SK-N-MC (cell line): ENCODE data around the gene CSF2.

Source experiments
- DNase-seq: peaks from one replicate; pipeline ENCODE4 v3.0.0-alpha.2; 2011; ENCODE audit warnings: low read depth, low spot score
- H3K27ac ChIP-seq: fragments of 200-600 bp; sonication (generic); 2 replicates; pipeline ENCODE4 v1.5.1; 2016; ENCODE audit warnings: mixed run types
- H3K36me3 ChIP-seq: fragments of 200-600 bp; sonication (generic); 2 replicates; pipeline ENCODE4 v1.6.1; 2017; ENCODE audit warnings: antibody characterized with exemption, low read length, mixed read lengths; ENCODE audit not compliant: insufficient read depth
- H3K4me3 ChIP-seq: fragments of 200-600 bp; sonication (generic); 2 replicates; pipeline ENCODE4 v1.5.1; 2016
- H3K9ac ChIP-seq: fragments of 200-600 bp; sonication (generic); 2 replicates; pipeline ENCODE4 v1.8.0; 2017; ENCODE audit warnings: mixed run types, mixed read lengths; ENCODE audit not compliant: insufficient read length
- H3K9me3 ChIP-seq: fragments of 200-600 bp; sonication (generic); 2 replicates; pipeline ENCODE4 v1.6.1; 2017; ENCODE audit warnings: low read depth, mild to moderate bottlenecking, antibody characterized with exemption, low read length, moderate library complexity, mixed read lengths
- EZH2 ChIP-seq: fragments of 200-600 bp; sonication (generic); IDR thresholded peaks from one replicate; pipeline ENCODE4 v1.6.1; 2017; ENCODE audit warnings: antibody characterized with exemption
- FOXP2 ChIP-seq: optimal IDR thresholded peaks from 2 replicates; pipeline ENCODE3; 2011; ENCODE audit warnings: mild to moderate bottlenecking, moderate library complexity; ENCODE audit not compliant: insufficient read depth; ENCODE audit errors: extremely low read length, control extremely low read depth
- POLR2AphosphoS5 ChIP-seq: IDR thresholded peaks from 2 replicates; pipeline ENCODE4 v1.6.1; 2012; ENCODE audit warnings: mild to moderate bottlenecking, low read depth, low read length, borderline replicate concordance

CSF2 gene

GRCh38 chr5:132070460-132071337 is 2.9 kb upstream of the CSF2 start:
- H3K36me3 ChIP-seq = no peaks in the 10 kb centered on the region
- H3K4me3 ChIP-seq = no peak overlapping the region
- H3K27ac ChIP-seq = no peak overlapping the region
- DNase-seq = no peak
- H3K9me3 ChIP-seq = no peaks in the 10 kb centered on the region
- no peak overlapping the region for H3K9ac ChIP-seq
- TF ChIP-seq EZH2 (no peak), FOXP2 (no peak), POLR2AphosphoS5 (no peak)

DNA sequence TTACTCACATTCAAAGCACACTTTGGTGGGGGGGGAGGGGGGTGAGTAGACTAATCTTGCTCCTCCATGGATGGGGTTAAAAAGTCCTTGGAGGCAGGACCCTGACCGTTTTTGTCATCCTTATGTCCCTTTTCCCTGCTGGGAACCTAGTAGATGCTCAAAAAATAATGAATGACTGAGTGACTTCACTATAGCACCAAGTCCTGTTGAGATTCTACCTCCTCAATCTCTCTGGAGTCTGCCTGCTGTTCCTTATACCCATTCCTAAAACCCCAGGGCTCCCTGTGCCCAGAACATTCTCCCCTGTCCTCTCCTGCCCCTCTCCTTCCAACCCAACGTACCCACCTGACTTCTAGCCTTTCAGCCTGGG is 2.3 kb upstream of the CSF2 start:
- Histone ChIP-seq H3K9ac (no peak overlapping the region), H3K4me3 (no peak overlapping the region), H3K36me3 (no peaks in the 10 kb centered on the region), H3K27ac (no peak overlapping the region), H3K9me3 (no peaks in the 10 kb centered on the region)
- no peak for TF ChIP-seq POLR2AphosphoS5
- no peak for TF ChIP-seq EZH2
- no peak for DNase-seq

DNA sequence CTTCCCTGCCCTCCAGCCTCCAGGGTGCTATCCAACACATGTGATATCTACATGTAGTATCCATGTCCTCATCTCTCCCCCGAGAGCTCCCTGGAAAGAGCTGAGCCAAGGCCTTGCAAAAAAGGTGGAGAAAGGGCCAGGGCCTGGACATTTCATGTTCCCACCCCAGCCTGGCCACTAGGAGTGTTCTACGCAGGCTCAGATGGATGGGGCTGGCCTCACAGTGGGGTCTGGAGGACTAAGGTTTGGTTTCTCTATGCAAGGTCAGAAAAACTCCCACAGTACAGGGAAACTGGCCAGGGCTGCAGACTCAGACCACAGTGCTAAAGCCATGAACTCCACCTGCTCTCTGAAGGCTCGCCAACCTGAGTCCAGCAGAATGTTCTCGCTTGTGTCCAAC is 1.5 kb upstream of the CSF2 start:
- H3K9ac ChIP-seq = no peak overlapping the region
- no peak for DNase-seq
- no peak overlapping the region for H3K27ac ChIP-seq
- no peaks in the 10 kb centered on the region for H3K36me3 ChIP-seq
- TF ChIP-seq FOXP2 = no peak
- TF ChIP-seq POLR2AphosphoS5 = no peak
- TF ChIP-seq EZH2 = no peak
- H3K9me3 ChIP-seq = no peaks in the 10 kb centered on the region
- H3K4me3 ChIP-seq = no peak overlapping the region

DNA sequence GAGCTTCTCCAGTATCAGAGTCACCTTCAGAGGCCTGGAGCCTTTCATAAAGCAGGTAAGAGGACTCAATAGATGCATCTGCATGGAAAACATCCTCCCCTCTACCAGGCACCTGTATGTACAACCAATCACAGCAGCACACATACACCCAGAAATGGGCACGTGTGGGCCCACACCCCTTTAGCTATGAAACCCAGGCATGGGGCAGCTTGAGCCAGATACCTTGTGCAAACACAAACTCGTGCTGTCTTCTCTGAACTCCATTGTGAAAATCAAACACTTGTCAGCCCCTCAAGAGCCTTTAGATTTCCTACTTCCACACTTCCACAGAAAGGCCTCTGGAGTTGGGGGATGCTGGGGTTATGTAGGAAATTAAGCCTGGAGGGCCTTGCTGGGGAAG is 1.1 kb upstream of the CSF2 start:
- Histone ChIP-seq H3K27ac (no peak overlapping the region), H3K9me3 (no peaks in the 10 kb centered on the region), H3K36me3 (no peaks in the 10 kb centered on the region), H3K9ac (no peak overlapping the region), H3K4me3 (no peak overlapping the region)
- DNase-seq = no peak
- no peak for TF ChIP-seq POLR2AphosphoS5
- TF ChIP-seq FOXP2 = no peak
- no peak for TF ChIP-seq EZH2

- H3K9me3 ChIP-seq = no peaks in the 10 kb centered on the region
- H3K9ac ChIP-seq = no peak overlapping the region
- H3K4me3 ChIP-seq = no peak overlapping the region
- no peak for DNase-seq
- H3K36me3 ChIP-seq = no peaks in the 10 kb centered on the region
- no peak for TF ChIP-seq EZH2
- TF ChIP-seq FOXP2 = no peak
- TF ChIP-seq POLR2AphosphoS5 = no peak
- no peak overlapping the region for H3K27ac ChIP-seq
These were observed 642 bp downstream of the CSF2 start for GRCh38 chr5:132074091-132074771.

DNA sequence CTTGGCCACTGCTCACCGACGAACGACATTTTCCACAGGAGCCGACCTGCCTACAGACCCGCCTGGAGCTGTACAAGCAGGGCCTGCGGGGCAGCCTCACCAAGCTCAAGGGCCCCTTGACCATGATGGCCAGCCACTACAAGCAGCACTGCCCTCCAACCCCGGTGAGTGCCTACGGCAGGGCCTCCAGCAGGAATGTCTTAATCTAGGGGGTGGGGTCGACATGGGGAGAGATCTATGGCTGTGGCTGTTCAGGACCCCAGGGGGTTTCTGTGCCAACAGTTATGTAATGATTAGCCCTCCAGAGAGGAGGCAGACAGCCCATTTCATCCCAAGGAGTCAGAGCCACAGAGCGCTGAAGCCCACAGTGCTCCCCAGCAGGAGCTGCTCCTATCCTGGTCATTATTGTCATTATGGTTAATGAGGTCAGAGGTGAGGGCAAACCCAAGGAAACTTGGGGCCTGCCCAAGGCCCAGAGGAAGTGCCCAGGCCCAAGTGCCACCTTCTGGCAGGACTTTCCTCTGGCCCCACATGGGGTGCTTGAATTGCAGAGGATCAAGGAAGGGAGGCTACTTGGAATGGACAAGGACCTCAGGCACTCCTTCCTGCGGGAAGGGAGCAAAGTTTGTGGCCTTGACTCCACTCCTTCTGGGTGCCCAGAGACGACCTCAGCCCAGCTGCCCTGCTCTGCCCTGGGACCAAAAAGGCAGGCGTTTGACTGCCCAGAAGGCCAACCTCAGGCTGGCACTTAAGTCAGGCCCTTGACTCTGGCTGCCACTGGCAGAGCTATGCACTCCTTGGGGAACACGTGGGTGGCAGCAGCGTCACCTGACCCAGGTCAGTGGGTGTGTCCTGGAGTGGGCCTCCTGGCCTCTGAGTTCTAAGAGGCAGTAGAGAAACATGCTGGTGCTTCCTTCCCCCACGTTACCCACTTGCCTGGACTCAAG is 1.5 kb downstream of the CSF2 start:
- DNase-seq = no peak
- Histone ChIP-seq H3K9me3 (no peaks in the 10 kb centered on the region), H3K4me3 (no peak overlapping the region), H3K36me3 (no peaks in the 10 kb centered on the region), H3K27ac (no peak overlapping the region), H3K9ac (no peak overlapping the region)
- TF ChIP-seq FOXP2 = no peak
- TF ChIP-seq EZH2 = no peak
- no peak for TF ChIP-seq POLR2AphosphoS5

DNA sequence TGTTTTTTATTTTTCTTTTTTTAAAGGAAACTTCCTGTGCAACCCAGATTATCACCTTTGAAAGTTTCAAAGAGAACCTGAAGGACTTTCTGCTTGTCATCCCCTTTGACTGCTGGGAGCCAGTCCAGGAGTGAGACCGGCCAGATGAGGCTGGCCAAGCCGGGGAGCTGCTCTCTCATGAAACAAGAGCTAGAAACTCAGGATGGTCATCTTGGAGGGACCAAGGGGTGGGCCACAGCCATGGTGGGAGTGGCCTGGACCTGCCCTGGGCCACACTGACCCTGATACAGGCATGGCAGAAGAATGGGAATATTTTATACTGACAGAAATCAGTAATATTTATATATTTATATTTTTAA is 2.1 kb downstream of the CSF2 start:
- Histone ChIP-seq H3K27ac (no peak overlapping the region), H3K9me3 (no peaks in the 10 kb centered on the region), H3K9ac (no peak overlapping the region), H3K4me3 (no peak overlapping the region), H3K36me3 (no peaks in the 10 kb centered on the region)
- no peak for TF ChIP-seq FOXP2
- no peak for DNase-seq

GRCh38 chr5:132076202-132076830 is 2.7 kb downstream of the CSF2 start:
- TF ChIP-seq FOXP2 = no peak
- TF ChIP-seq POLR2AphosphoS5 = no peak
- TF ChIP-seq EZH2 = no peak
- H3K9me3 ChIP-seq = no peaks in the 10 kb centered on the region
- no peaks in the 10 kb centered on the region for H3K36me3 ChIP-seq
- no peak for DNase-seq
- no peak overlapping the region for H3K9ac ChIP-seq
- no peak overlapping the region for H3K27ac ChIP-seq
- no peak overlapping the region for H3K4me3 ChIP-seq
